Colon (tissue), 2 donors: ENCODE measurements around the gene MAPK10.
"Not testable (repeated sequence)": the region's sequence is repeated elsewhere in the genome, so short reads cannot be mapped to it uniquely, and the experiment has no call there.

ENCODE experiments used
- FAIRE-seq: peaks from 2 replicates; lab custom pipeline; 2012; peaks lifted over from hg19 to GRCh38; lab: Jason Lieb, UNC
- donor health status: control.
- donor health status: control.

Gene MAPK10

GRCh38 chr4:86184216-86184900 is 175.5 kb downstream of the MAPK10 start:
- FAIRE-seq: no peak

DNA sequence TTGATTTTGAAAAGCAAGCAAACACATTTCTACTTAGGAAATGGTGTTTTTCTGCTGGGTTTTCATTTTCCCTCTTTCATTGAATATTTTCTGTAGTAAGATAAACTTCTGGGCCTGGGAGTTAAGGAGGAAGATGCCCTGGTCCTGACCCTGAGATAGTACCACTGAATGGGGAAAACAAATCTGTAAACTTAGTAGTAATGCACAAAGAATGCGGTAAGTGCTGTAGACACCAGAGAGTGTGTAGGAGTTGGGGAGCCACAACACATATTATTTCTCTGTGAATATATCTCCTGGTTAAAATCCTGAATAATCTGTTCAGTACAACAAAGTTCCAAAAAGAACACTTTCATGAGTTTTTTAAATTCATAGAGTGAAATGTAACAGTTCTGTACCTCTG is 178.3 kb downstream of the MAPK10 start:
- no peak for FAIRE-seq

DNA sequence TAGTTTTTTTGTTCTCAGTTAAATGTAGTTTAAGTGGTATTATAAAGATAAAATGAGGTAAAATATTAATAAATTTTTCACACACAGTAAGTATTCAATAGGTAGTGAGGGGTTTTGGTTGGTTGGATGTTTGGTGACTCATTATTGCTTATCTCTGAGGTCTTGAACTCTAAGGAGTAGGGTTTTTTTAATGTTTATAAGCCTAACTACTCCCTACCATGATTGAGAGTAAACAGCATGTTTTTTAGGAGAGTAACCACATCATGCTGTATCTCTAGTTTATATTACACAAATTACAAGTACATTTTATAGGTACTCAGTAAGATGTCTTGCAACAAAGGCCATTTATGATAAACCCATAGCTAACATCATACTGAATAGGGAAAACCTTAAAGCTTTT is 181.6 kb downstream of the MAPK10 start:
- FAIRE-seq: no peak

DNA sequence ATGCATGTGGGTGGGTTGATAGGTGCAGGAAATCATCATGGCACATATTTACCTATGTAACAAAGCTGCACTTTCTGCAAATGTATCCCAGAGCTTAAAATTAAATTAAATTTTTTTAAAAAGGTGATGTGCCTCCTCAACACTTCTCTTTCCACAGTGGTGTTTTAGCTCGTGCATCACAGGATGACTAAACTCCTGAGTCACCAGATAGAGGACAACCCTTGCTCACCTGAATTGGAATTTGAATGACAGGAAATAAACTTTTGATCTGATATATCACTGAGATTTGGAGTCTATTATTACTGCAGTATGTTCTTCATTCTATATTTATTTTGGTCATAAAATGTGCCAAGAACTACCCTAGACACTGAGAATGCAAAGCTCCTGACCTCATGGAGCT is 185.3 kb downstream of the MAPK10 start:
- FAIRE-seq: no peak

DNA sequence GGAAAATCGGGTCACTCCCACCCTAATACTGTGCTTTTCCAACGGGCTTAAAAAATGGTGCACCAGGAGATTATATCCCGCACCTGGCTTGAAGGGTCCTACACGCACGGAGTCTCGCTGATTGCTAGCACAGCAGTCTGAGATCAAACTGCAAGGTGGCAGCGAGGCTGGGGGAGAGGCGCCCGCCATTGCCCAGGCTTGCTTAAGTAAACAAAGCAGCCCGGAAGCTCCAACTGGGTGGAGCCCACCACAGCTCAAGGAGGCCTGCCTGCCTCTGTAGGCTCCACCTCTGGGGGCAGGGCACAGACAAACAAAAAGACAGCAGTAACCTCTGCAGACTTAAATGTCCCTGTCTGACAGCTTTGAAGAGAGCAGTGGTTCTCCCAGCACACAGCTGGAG is 191.5 kb downstream of the MAPK10 start:
- not testable (repeated sequence) for FAIRE-seq

DNA sequence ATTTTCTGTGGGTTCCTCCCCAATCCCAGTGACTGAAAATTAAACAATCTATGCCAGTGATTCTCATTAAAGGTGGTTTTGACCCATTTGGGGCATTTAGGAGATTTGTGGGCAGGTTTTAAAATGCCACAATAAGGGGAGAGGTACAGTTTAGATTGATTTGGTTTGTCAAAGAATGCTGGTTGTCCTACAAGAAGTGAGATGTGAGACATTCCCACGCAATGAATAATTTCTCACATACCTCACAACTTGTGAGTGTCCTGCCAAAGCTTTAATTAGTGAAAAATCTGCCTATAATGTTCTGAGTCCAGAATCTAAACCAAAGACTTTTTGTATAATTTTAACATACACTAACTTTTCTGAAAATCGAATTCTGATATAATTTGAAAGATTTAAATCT is 199.4 kb downstream of the MAPK10 start:
- no peak for FAIRE-seq

- no peak for FAIRE-seq
Observed at GRCh38 chr4:86159216-86159615, 200.6 kb downstream of the MAPK10 start.

- FAIRE-seq: no peak
Observed at GRCh38 chr4:86156531-86156930, 203.3 kb downstream of the MAPK10 start.

- no peak for FAIRE-seq
Observed at GRCh38 chr4:86155766-86156165, 204.1 kb downstream of the MAPK10 start.

- FAIRE-seq: no peak
Observed at GRCh38 chr4:86152454-86152853, 207.4 kb downstream of the MAPK10 start.

DNA sequence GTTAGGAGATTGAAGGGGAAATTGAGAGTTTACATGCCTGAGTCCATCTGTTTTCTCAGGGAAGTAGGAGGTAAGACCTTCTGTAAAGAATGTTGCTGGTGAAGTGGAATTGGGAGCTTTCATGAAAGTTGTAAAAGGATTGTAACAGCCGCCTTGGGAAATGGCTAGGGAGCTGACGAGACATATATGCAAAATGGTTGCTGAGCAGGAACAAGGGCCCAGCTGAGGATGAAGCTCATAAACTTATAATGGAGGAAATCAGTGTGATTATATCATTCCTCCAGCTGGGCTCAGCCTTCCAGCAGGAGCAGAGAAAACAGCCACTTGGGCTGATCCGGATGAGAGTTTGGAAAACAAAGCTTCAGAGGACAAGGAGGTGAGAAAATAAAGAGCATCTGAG is 208.7 kb downstream of the MAPK10 start:
- no peak for FAIRE-seq

DNA sequence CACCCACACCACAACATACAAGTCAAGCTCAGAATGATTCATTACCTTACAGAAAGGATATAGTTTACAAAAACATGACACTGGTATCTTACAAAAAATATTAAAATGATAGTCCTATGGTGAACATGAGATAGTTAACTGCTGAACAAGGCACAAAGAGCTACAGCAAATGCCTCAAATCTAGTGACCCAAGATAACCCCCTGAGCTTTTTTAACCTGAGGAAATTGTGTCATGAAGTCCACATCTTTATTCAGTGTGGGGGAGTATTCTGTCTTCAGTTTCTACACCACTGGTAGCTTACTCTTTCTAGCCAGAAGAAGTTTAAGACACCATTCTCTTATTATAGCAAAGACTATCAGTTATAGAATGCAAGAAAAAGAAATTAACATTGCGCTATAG is 218.7 kb downstream of the MAPK10 start:
- FAIRE-seq: no peak

- no peak for FAIRE-seq
Observed at GRCh38 chr4:86132468-86132867, 227.4 kb downstream of the MAPK10 start.

DNA sequence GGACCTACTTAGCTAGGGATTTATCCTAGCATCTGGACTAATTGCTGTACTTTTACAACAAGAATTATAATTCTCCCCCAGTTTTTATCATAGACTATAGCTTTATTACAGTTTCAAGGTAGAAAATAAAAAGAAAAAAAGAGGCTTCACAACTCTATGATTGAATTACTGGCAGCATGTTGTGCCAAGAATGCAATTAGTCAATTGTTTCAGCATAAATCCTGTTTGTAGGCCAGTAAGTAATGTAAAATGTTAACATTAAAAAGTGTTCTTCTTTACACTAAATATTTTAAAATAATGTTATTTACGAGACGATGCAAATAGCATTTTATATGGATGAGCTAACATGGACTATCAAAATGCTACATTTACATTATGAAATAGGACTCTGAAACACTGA is 228.4 kb downstream of the MAPK10 start:
- FAIRE-seq: no peak

GRCh38 chr4:86130160-86130933 is 229.5 kb downstream of the MAPK10 start:
- no peak for FAIRE-seq

DNA sequence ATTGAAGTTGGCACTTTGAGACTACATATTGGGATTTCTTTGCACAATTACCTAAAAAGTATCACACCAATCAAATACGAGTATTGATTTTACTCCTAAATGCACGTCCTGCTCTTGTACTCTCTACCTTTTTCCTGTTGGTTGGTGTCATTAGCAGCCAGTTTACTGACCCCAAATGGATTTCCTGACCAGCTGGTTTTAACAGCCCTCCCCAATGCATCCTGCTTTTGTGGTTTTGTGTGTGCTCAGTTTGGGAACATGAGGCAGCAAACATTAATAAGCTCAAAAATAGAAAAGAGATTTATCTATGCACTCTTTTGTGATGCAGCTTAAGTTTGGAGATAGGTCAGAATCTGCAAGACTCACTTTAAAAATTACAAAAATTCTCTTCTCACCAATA is 230.3 kb downstream of the MAPK10 start:
- no peak for FAIRE-seq

- FAIRE-seq: no peak
Observed at GRCh38 chr4:86122404-86122803, 237.4 kb downstream of the MAPK10 start.

GRCh38 chr4:86118711-86119110 is 241.1 kb downstream of the MAPK10 start:
- FAIRE-seq: no peak

- FAIRE-seq: no peak
Observed at GRCh38 chr4:86117705-86118302, 242.0 kb downstream of the MAPK10 start.

- FAIRE-seq: no peak
Observed at GRCh38 chr4:86114563-86114962, 245.3 kb downstream of the MAPK10 start.

DNA sequence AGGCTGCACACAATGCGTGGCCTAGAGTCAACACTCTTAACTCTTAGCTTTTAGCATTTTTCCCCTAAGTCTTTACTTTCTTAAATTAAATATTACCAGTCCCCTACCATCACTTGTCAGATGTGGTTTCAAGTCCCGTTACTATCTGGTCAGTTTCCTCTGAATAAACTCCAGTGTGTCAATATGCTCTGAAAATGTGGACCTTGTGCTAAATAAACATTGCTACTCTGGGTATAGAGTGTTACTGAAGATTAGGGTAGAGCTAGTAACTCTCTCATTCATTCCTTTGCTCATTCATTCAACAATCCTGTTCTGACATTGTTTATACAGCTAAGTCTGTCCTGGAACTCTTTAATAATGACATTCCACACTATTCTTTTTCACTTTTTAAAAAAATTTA is 251.0 kb downstream of the MAPK10 start:
- FAIRE-seq: no peak

DNA sequence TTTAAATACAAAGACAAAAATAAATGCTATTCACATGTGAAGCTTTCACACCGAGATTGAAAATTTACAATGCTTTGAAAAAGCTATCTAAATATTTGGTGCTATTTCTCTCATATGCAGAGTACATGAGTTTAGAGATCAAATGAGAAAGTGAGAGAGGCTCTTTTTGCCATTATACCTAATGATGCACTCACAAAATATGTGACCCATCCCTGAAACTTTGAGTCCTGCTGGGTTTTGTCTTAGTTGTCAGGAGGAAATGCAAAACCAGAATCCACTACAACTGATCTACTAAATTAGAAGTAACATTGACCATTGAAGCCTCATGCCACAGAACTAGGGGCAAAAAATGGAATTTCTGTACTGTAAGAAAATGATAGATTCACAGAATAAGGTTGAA is 251.7 kb downstream of the MAPK10 start:
- no peak for FAIRE-seq

- FAIRE-seq: no peak
Observed at GRCh38 chr4:86107112-86107511, 252.7 kb downstream of the MAPK10 start.

DNA sequence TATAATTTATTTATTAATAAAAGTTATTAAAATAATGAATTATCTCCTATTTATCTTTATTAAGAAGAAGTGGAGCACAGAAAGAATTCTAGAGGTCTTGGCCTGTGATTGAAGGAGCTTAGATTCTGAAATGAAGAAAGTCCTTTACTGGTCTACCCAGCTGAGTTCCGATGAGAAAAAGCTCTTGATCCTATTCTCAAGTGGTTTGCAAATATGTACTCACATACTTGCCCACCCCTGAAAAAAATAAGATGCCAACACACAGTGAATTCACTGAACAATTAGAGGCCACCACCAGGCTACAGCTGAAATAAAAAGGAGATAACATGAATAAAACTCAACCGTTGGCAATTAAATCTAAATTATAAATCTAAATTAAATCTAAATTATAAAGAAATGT is 253.4 kb downstream of the MAPK10 start:
- FAIRE-seq: no peak
